KMS-11 (cell line): Measurements from ENCODE around the gene PAMR1.
A peak's percentile ranks its signal among the peaks of the same experiment; 100 is the strongest.

Experiments
- H2AFZ ChIP-seq: fragments of 200-600 bp; sonication (generic); 2 replicates; pipeline ENCODE4 v1.6.1; 2016; ENCODE audit warnings: antibody characterized with exemption, mixed run types, low read depth
- H3K27ac ChIP-seq: fragments of 200-600 bp; sonication (generic); 2 replicates; pipeline ENCODE4 v1.6.1; 2016; ENCODE audit warnings: mild to moderate bottlenecking, mixed run types
- H3K27me3 ChIP-seq: fragments of 200-600 bp; sonication (generic); 2 replicates; pipeline ENCODE4 v1.6.1; 2017; ENCODE audit warnings: mild to moderate bottlenecking, low read depth, mixed run types, moderate library complexity; ENCODE audit not compliant: insufficient read depth
- H3K36me3 ChIP-seq: fragments of 200-600 bp; sonication (generic); 2 replicates; pipeline ENCODE4 v1.6.1; 2017; ENCODE audit warnings: mild to moderate bottlenecking, mixed run types; ENCODE audit not compliant: insufficient read depth
- H3K4me1 ChIP-seq: fragments of 200-600 bp; sonication (generic); 2 replicates; pipeline ENCODE4 v1.6.1; 2016; ENCODE audit warnings: mild to moderate bottlenecking, low read depth, mixed run types; ENCODE audit not compliant: poor library complexity, severe bottlenecking
- H3K4me2 ChIP-seq: fragments of 200-600 bp; sonication (generic); 2 replicates; pipeline ENCODE4 v1.7.0; 2016; ENCODE audit warnings: mild to moderate bottlenecking, mixed run types
- H3K4me3 ChIP-seq: fragments of 200-600 bp; sonication (generic); IDR thresholded peaks from 2 replicates; pipeline ENCODE4 v1.6.1; 2017; ENCODE audit warnings: low read depth, low read length, mixed read lengths; ENCODE audit not compliant: insufficient read depth
- H3K79me2 ChIP-seq: fragments of 200-600 bp; sonication (generic); 2 replicates; pipeline ENCODE4 v1.6.1; 2016; ENCODE audit warnings: low read depth, mixed run types; ENCODE audit not compliant: insufficient read depth
- H3K9ac ChIP-seq: fragments of 200-600 bp; sonication (generic); 2 replicates; pipeline ENCODE4 v1.6.1; 2016; ENCODE audit warnings: mild to moderate bottlenecking, mixed run types
- H4K20me1 ChIP-seq: fragments of 200-600 bp; sonication (generic); 2 replicates; pipeline ENCODE4 v1.6.1; 2016; ENCODE audit warnings: mild to moderate bottlenecking, mixed run types; ENCODE audit not compliant: insufficient read depth
- CTCF ChIP-seq: fragments of 200-600 bp; sonication (generic); conservative IDR thresholded peaks from 2 replicates; pipeline ENCODE4 v1.6.1; 2017; ENCODE audit warnings: low read depth, mild to moderate bottlenecking, antibody characterized with exemption, low read length, moderate library complexity, mixed read lengths

PAMR1 gene

GRCh38 chr11:35553021-35553420 lies 27.6 kb upstream of the PAMR1 start:
- Histone ChIP-seq H3K27me3 (peaks cover 4% of the 10 kb centered on the region; the same call in 1 of the 2 replicates), H3K4me1 (peaks cover 29% of the 10 kb centered on the region), H3K4me2 (no peak overlapping the region), H3K36me3 (no peaks in the 10 kb centered on the region), H3K4me3 (no peak overlapping the region), H2AFZ (no peak overlapping the region), H4K20me1 (no peaks in the 10 kb centered on the region), H3K27ac (no peak overlapping the region), H3K9ac (no peak overlapping the region), H3K79me2 (no peaks in the 10 kb centered on the region)
- no peak for TF ChIP-seq CTCF

GRCh38 chr11:35552616-35553015 lies 27.2 kb upstream of the PAMR1 start:
- H3K27me3 ChIP-seq, result peaks cover 4% of the 10 kb centered on the region; the same call in 1 of the 2 replicates
- H3K4me1 ChIP-seq, result peaks cover 29% of the 10 kb centered on the region

GRCh38 chr11:35550374-35551036 lies 25.1 kb upstream of the PAMR1 start:
- Histone ChIP-seq H3K4me2 (peak overlapping the region; percentile 40; the same call in 1 of the 2 replicates), H3K27me3 (peaks cover 4% of the 10 kb centered on the region), H3K4me3 (no peak overlapping the region), H3K4me1 (peaks cover 29% of the 10 kb centered on the region), H3K9ac (no peak overlapping the region), H4K20me1 (no peaks in the 10 kb centered on the region), H2AFZ (no peak overlapping the region), H3K79me2 (no peaks in the 10 kb centered on the region), H3K36me3 (no peaks in the 10 kb centered on the region), H3K27ac (peak overlapping the region; percentile 12; the same call in 1 of the 2 replicates)
- TF ChIP-seq CTCF, result no peak

More at GRCh38 chr11:35552616-35553015, 27.2 kb upstream of the PAMR1 start:
- TF ChIP-seq CTCF, result no peak
- H4K20me1 ChIP-seq, result no peaks in the 10 kb centered on the region
- no peak overlapping the region for H3K4me2 ChIP-seq
- H3K27ac ChIP-seq, result no peak overlapping the region
- no peaks in the 10 kb centered on the region for H3K79me2 ChIP-seq
- H3K4me3 ChIP-seq, result no peak overlapping the region
- H3K36me3 ChIP-seq, result no peaks in the 10 kb centered on the region
- H2AFZ ChIP-seq, result no peak overlapping the region
- no peak overlapping the region for H3K9ac ChIP-seq

- Histone ChIP-seq H3K9ac (no peak overlapping the region), H3K27ac (peak overlapping the region; percentile 12; the same call in 1 of the 2 replicates)
These were observed 24.4 kb upstream of the PAMR1 start for GRCh38 chr11:35549787-35550186.

More at GRCh38 chr11:35549787-35550186, 24.4 kb upstream of the PAMR1 start:
- H3K79me2 ChIP-seq, result no peaks in the 10 kb centered on the region
- H3K36me3 ChIP-seq, result no peaks in the 10 kb centered on the region
- peaks cover 29% of the 10 kb centered on the region for H3K4me1 ChIP-seq
- no peak overlapping the region for H3K4me3 ChIP-seq
- no peaks in the 10 kb centered on the region for H4K20me1 ChIP-seq
- peaks cover 4% of the 10 kb centered on the region for H3K27me3 ChIP-seq
- no peak overlapping the region for H2AFZ ChIP-seq
- TF ChIP-seq CTCF, result no peak
- H3K4me2 ChIP-seq, result peak overlapping the region; percentile 36; the same call in 1 of the 2 replicates
